Transverse colon (tissue), 4 donors: ENCODE data around the gene HECW1. TPM values are rescaled to one million over a fixed set of nuclear protein-coding genes. Genes with fewer than 3 reads are reported as not detected.
"Not testable (repeated sequence)": the region's sequence is repeated elsewhere in the genome, so short reads cannot be mapped to it uniquely, and the experiment has no call there.

Experiments used
- DNase-seq: peaks from one replicate; pipeline ENCODE4 v3.0.0-alpha.2; 2019
- H3K27ac ChIP-seq, 4 donors: fragments of 200-600 bp; sonication (generic); 2 replicates each; pipeline ENCODE4 v1.5.1; 2016 to 2018; ENCODE audit warnings: inconsistent platforms in 4 of 4
- H3K27me3 ChIP-seq: fragments of 200-600 bp; sonication (generic); 2 replicates; pipeline ENCODE4 v1.5.1; 2017; ENCODE audit warnings: inconsistent platforms
- H3K36me3 ChIP-seq, 4 donors: fragments of 200-600 bp; sonication (generic); 2 replicates each; pipeline ENCODE4 v1.5.1; 2017 to 2019; ENCODE audit warnings: inconsistent platforms in 4 of 4
- H3K4me1 ChIP-seq, 4 donors: fragments of 200-600 bp; sonication (generic); 2 replicates each; pipeline ENCODE4 v1.5.1; 2017 to 2020; ENCODE audit warnings: inconsistent platforms in 4 of 4
- H3K4me3 ChIP-seq, 4 donors: fragments of 200-600 bp; sonication (generic); 1 replicate in 1 of 4; 2 replicates in 3 of 4; pipeline versions ENCODE4 v1.5.1 to v1.6.1; 2017 to 2019; ENCODE audit warnings: inconsistent platforms in 4 of 4
- H3K9me3 ChIP-seq, 2 donors: fragments of 200-600 bp; sonication (generic); 2 replicates each; pipeline ENCODE4 v1.5.1; 2017 to 2019; ENCODE audit warnings: inconsistent platforms in 2 of 2
- EP300 ChIP-seq: sonication (generic); formaldehyde crosslinking; IDR thresholded peaks from one replicate; pipeline ENCODE4 v1.6.1; 2017; ENCODE audit warnings: antibody characterized with exemption, low read depth
- POLR2A ChIP-seq: fragments of 450-650 bp; IDR thresholded peaks from one replicate; pipeline ENCODE4 v1.6.1; 2016; ENCODE audit warnings: antibody characterized with exemption, mild to moderate bottlenecking, moderate library complexity
- POLR2AphosphoS5 ChIP-seq, 3 donors: sonication (generic); formaldehyde crosslinking; IDR thresholded peaks; one replicate each; pipeline ENCODE4 v1.6.1; 2016; ENCODE audit warnings: antibody characterized with exemption in 3 of 3
- WGBS, 2 donors: methylation state at CpG; one replicate each; pipeline ENCODE4 v1.1.5; 2018; ENCODE audit warnings: low coverage in 1 of 2; 5-methylcytosine and 5-hydroxymethylcytosine counted together
- in situ Hi-C, 4 donors: fragments of 200-750 bp; cut with MboI; loops; one replicate each; pipeline versions ENCODE4 v1.15.0 to v1.15.1; 2017; ENCODE audit warnings: low sequenced_read_pairs in 3 of 4, low pct_ligation_motif_present in 1 of 4, low pct_unique_long_range_greater_than_20kb in 1 of 4
- intact Hi-C: fragments of 100-400 bp; cut with DNase I; formaldehyde crosslinking; loops from one replicate; pipeline ENCODE4 v1.15.1; 2023; ENCODE audit warnings: low total_unique reads
- total RNA-seq, 4 donors: library from RNA; depleted of rRNA; stranded (reverse); fragments of >200 nt; gene quantifications; one replicate each; pipeline ENCODE4 v1.1.0, GENCODE V29; 2016
- TF ChIP-seq, protein P1 (sequence below), 5 experiments: fragments of 200-600 bp in 3 of 5; fragments of 450-650 bp in 2 of 5; sonication (generic) in 3 of 5; IDR thresholded peaks; 1 replicate in 2 of 5; 2 replicates in 3 of 5; pipeline ENCODE4 v1.5.1; 2016 to 2017; ENCODE audit warnings: antibody characterized with exemption in 5 of 5, inconsistent platforms in 3 of 5, mild to moderate bottlenecking in 2 of 5, moderate library complexity in 1 of 5

The HECW1 gene
- total RNA-seq, 4 donors from 2014 or later = 1.1 to 1.4 TPM; not detected in 2

DNA sequence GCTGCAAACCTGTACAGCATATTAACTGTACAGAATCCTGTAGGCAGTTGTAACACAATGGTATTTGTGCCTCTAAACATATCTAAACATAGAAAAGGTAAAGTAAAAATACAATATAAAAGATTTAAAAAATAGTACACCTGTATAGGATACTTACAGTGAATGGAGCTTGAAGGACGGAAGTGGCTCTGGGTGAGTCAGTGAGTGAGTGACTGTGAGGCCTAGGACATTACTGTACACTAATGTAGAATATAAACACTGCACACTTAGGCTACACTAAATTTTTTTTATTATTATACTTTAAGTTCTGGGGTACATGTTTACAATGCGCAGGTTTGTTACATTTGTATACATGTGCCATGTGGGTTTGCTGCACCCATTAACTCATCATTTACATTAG, 373.1 kb downstream of the HECW1 start:
- no peak for TF ChIP-seq POLR2AphosphoS5 (IDR thresholded peaks at IDR 0.05)
- TF ChIP-seq, protein P1, sequence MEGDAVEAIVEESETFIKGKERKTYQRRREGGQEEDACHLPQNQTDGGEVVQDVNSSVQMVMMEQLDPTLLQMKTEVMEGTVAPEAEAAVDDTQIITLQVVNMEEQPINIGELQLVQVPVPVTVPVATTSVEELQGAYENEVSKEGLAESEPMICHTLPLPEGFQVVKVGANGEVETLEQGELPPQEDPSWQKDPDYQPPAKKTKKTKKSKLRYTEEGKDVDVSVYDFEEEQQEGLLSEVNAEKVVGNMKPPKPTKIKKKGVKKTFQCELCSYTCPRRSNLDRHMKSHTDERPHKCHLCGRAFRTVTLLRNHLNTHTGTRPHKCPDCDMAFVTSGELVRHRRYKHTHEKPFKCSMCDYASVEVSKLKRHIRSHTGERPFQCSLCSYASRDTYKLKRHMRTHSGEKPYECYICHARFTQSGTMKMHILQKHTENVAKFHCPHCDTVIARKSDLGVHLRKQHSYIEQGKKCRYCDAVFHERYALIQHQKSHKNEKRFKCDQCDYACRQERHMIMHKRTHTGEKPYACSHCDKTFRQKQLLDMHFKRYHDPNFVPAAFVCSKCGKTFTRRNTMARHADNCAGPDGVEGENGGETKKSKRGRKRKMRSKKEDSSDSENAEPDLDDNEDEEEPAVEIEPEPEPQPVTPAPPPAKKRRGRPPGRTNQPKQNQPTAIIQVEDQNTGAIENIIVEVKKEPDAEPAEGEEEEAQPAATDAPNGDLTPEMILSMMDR (IDR thresholded peaks at IDR 0.05) = no peak
- TF ChIP-seq POLR2A = no peak
- TF ChIP-seq EP300 = no peak
- H3K27ac ChIP-seq = no peak overlapping the region
- H3K27me3 ChIP-seq = no peaks in the 10 kb centered on the region
- no peaks in the 10 kb centered on the region for H3K9me3 ChIP-seq
- no peaks in the 10 kb centered on the region for H3K36me3 ChIP-seq
- no peak overlapping the region for H3K4me3 ChIP-seq
- intact Hi-C loops = no loop called here
- 81 to 100% methylated on average over 2 of the region's 2 CpGs for WGBS, 2 donors
- in situ Hi-C loops = no loop called here
- no peaks in the 10 kb centered on the region for H3K4me1 ChIP-seq
- DNase-seq = no peak

DNA sequence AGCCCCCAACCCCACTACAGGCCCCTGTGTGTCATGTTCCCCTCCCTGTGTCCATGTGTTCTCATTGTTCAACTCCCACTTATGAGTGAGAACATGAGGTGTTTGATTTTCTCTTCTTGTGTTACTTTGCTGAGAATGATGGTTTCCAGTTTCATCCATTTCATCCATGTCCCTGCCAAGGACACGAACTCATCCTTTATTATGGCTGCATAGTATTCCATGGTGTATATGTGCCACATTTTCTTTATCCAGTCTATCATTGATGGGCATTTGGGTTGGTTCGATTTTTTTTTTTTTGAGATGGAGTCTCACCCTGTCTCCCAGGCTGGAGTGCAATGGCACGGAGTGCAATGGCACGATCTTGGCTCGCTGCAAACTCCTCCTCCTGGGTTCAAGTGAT, 373.6 kb downstream of the HECW1 start:
- in situ Hi-C loops, H3K9me3 ChIP-seq, H3K27me3 ChIP-seq, H3K36me3 ChIP-seq, DNase-seq, H3K27ac ChIP-seq, intact Hi-C loops, H3K4me3 ChIP-seq, H3K4me1 ChIP-seq: not testable (repeated sequence)
- WGBS, 2 donors = 83 to 100% methylated on average over 1 to 5 of the region's 5 CpGs

- no peak for TF ChIP-seq POLR2A
- no peak for TF ChIP-seq EP300
- TF ChIP-seq, protein P1 (IDR thresholded peaks at IDR 0.05) = no peak
- TF ChIP-seq POLR2AphosphoS5 (IDR thresholded peaks at IDR 0.05) = no peak
- H3K36me3 ChIP-seq = no peaks in the 10 kb centered on the region
- DNase-seq = no peak
- in situ Hi-C loops = no loop called here
- no peak overlapping the region for H3K27ac ChIP-seq
- no peaks in the 10 kb centered on the region for H3K4me1 ChIP-seq
- intact Hi-C loops = no loop called here
- H3K4me3 ChIP-seq = no peak overlapping the region
- WGBS, 2 donors = 68 to 74% methylated on average over 2 to 3 of the region's 3 CpGs
- H3K9me3 ChIP-seq = no peaks in the 10 kb centered on the region
- no peaks in the 10 kb centered on the region for H3K27me3 ChIP-seq
Observed at GRCh38 chr7:43486634-43487033, 374.2 kb downstream of the HECW1 start.

- no peaks in the 10 kb centered on the region for H3K4me1 ChIP-seq
- no peak for DNase-seq
- in situ Hi-C loops = no loop called here
- H3K9me3 ChIP-seq = no peaks in the 10 kb centered on the region
- no peak overlapping the region for H3K27ac ChIP-seq
- intact Hi-C loops = no loop called here
- H3K36me3 ChIP-seq = no peaks in the 10 kb centered on the region
- H3K27me3 ChIP-seq = no peaks in the 10 kb centered on the region
- H3K4me3 ChIP-seq = no peak overlapping the region
- TF ChIP-seq POLR2AphosphoS5 (IDR thresholded peaks at IDR 0.05) = no peak
- TF ChIP-seq EP300 = no peak
Observed at GRCh38 chr7:43487731-43488073, 375.3 kb downstream of the HECW1 start.

DNA sequence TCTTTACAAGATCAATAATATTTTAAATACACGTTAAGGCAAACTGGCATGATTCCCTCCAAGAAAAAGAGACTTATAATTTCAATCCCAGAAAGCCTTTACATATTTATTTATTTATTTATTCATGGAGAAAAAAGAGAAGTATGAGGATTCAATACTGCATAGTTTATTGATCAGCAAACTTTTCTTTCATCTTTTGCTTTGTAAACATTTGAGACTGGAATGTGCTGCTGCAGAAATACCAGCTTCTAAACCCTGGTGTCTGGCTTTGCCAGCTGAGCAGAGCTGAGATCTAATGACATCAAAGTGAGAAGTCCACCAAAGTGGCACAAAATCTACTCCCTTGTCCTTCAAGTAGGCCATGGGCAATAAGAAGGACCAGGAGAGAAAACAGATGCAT, 376.8 kb downstream of the HECW1 start:
- in situ Hi-C loops = no loop called here
- intact Hi-C loops = no loop called here
- TF ChIP-seq EP300 (no peak), POLR2A (no peak), POLR2AphosphoS5 (IDR thresholded peaks at IDR 0.05) (no peak)
- TF ChIP-seq, protein P1 (IDR thresholded peaks at IDR 0.05) = no peak
- no peaks in the 10 kb centered on the region for H3K27me3 ChIP-seq
- H3K27ac ChIP-seq = no peak overlapping the region
- WGBS, 2 donors = 43 to 44% methylated on average over 1 of the region's 1 CpG
- H3K4me1 ChIP-seq = no peaks in the 10 kb centered on the region
- H3K36me3 ChIP-seq = no peaks in the 10 kb centered on the region
- no peak for DNase-seq
- no peak overlapping the region for H3K4me3 ChIP-seq
- no peaks in the 10 kb centered on the region for H3K9me3 ChIP-seq
